GM12891 (cell line): ENCODE data around the gene RNF115.
"Not testable (repeated sequence)": the region's sequence is repeated elsewhere in the genome, so short reads cannot be mapped to it uniquely, and the experiment has no call there.

ENCODE experiments used
- DNase-seq: peaks from one replicate; pipeline ENCODE4 v3.0.0; 2011; ENCODE audit warnings: low spot score; ENCODE audit not compliant: insufficient read length
- FAIRE-seq: peaks from 2 replicates; lab custom pipeline; 2011; peaks lifted over from hg19 to GRCh38; lab: Jason Lieb, UNC
- PAX5 ChIP-seq: IDR thresholded peaks from 2 replicates; pipeline ENCODE4 v1.6.1; 2011; ENCODE audit warnings: low read length, moderate library complexity, mild to moderate bottlenecking; ENCODE audit not compliant: insufficient read depth, severe bottlenecking
- POLR2A ChIP-seq: IDR thresholded peaks from 2 replicates; pipeline ENCODE4 v1.6.1; 2011; ENCODE audit warnings: low read depth, low read length, control low read depth
- POLR2AphosphoS5 ChIP-seq: IDR thresholded peaks from 2 replicates; pipeline ENCODE4 v1.6.1; 2011; ENCODE audit warnings: low read depth, low read length, control low read depth
- POU2F2 ChIP-seq: IDR thresholded peaks from 2 replicates; pipeline ENCODE4 v1.6.1; 2011; ENCODE audit warnings: low read depth, mild to moderate bottlenecking, control low read depth, low read length, moderate library complexity
- SPI1 ChIP-seq: IDR thresholded peaks from 2 replicates; pipeline ENCODE4 v1.6.1; 2011; ENCODE audit warnings: low read depth, low read length, control low read depth
- TAF1 ChIP-seq: IDR thresholded peaks from 2 replicates; pipeline ENCODE4 v1.6.1; 2011; ENCODE audit warnings: low read depth, low read length, control low read depth

The RNF115 gene

GRCh38 chr1:145729666-145730436 is 94.0 kb downstream of the RNF115 start:
- TF ChIP-seq TAF1 (no peak), SPI1 (no peak), PAX5 (no peak), POU2F2 (no peak), POLR2AphosphoS5 (no peak), POLR2A (no peak)
- FAIRE-seq, result no peak

DNA sequence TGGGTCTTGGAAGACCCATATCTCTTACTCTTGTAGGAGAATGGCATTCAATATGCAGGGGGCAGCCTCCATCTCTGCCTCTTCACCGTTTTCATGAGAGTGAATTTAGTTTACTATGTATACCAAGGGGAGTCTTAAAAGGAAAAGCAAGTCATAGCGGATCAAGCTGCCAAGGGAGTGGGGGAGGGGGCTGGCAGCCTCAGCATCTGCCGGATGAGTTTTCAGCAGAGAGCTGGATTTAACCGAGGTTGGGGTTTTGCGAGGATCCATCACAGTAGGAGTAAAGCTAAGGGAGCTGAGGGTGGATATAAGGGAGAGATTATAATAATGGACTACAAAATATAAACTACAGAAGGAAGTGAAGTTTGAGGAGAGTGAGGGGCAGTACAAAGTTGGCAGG is 94.7 kb downstream of the RNF115 start:
- FAIRE-seq (no peak), DNase-seq (no peak)
- TF ChIP-seq POU2F2, result no peak
- TF ChIP-seq PAX5, result no peak
- no peak for TF ChIP-seq SPI1
- no peak for TF ChIP-seq TAF1
- TF ChIP-seq POLR2AphosphoS5, result no peak
- TF ChIP-seq POLR2A, result no peak

More at GRCh38 chr1:145729666-145730436, 94.0 kb downstream of the RNF115 start:
- DNase-seq, result no peak

GRCh38 chr1:145726193-145726592 is 97.7 kb downstream of the RNF115 start:
- not testable (repeated sequence) for DNase-seq, FAIRE-seq

DNA sequence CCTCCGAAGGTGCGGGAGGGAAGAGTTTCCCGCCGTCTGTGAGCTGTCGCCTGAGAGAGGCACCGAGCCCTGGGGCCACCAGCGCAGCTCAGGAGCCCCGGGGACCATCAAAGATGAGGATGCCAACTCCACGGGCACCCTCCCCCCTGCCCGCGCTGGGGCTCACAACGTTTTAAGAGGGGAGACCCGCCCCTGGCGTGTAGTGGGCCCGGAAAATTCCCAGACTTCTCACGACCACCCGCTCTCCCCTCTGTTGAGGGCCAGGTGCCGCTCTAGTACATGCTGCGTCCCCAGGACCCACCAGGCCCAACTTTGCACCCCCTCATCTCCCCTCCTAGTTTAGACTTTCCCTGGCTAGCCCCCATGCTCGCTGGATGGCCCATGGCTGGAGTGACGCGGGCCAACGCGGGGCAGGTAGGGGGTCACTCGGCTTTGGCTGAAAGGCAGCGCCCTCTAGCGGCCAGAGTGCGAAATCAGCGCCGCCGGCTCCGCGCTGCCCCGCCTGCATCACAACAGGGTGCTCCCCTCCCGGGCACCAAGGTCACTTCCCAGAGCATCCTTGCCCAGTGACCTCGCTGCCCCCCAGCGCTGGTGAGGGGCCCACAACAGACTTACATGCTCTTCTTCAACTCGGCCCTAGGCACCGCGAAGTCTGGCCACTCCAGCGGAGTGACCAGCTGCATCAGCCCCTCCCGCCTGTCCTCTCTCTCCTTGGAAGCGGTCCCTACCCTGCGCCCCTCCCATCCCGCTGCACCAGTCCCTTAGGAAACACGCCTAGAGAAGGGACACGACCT is 102.8 kb downstream of the RNF115 start:
- FAIRE-seq, result peak; percentile 74
- peak; percentile 66 for DNase-seq
- TF ChIP-seq SPI1, result no peak
- TF ChIP-seq PAX5, result no peak
- no peak for TF ChIP-seq POLR2AphosphoS5
- TF ChIP-seq POLR2A, result no peak
- TF ChIP-seq TAF1, result no peak
- no peak for TF ChIP-seq POU2F2

DNA sequence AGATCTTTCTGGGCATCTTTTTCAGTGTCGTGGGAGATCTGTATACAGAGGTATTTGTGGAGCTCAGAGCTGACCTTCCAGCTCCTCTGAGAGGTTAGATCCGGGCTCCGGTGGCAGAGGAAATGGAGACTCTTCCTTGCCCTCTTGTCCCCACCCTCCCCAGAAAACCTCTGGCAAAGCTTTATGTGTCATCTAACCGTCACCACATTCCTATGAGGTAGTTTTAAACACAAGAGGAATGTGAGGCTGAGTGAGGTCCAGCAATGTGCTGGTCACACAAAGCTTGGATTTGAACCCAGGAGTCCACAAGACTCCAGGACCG is 103.4 kb downstream of the RNF115 start:
- no peak for FAIRE-seq
- TF ChIP-seq PAX5 (no peak), POLR2AphosphoS5 (no peak), TAF1 (no peak), POLR2A (no peak), SPI1 (no peak), POU2F2 (no peak)
- DNase-seq, result no peak

GRCh38 chr1:145719230-145720079 is 104.4 kb downstream of the RNF115 start, which contains the start of gene CD160:
CD160 (plus strand) TSS chr1:145719499; CDS start chr1:145728328, 8,829 bp downstream.
- no peak for TF ChIP-seq POU2F2
- no peak for TF ChIP-seq SPI1
- TF ChIP-seq POLR2AphosphoS5, result no peak
- no peak for TF ChIP-seq PAX5
- TF ChIP-seq TAF1, result no peak
- TF ChIP-seq POLR2A, result no peak
- DNase-seq (no peak), FAIRE-seq (no peak)

DNA sequence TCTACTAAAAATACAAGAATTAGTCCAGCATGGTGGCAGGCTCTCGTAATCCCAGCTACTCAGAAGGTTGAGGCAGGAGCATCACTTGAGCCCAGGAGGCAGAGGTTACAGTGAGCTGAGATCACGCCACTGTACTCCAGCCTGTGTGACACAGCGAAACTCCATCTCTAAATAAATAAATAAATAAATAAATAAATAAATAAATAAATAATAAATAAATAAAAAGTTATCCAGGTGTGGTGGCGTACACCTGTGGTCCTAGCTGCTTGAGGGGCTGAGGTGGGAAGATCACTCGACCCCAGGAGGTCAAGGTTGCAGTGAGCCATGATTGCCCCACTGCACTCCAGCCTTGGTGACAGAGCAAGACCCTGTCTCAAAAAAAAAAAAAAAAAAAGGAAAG is 105.4 kb downstream of the RNF115 start:
- FAIRE-seq, DNase-seq: not testable (repeated sequence)

DNA sequence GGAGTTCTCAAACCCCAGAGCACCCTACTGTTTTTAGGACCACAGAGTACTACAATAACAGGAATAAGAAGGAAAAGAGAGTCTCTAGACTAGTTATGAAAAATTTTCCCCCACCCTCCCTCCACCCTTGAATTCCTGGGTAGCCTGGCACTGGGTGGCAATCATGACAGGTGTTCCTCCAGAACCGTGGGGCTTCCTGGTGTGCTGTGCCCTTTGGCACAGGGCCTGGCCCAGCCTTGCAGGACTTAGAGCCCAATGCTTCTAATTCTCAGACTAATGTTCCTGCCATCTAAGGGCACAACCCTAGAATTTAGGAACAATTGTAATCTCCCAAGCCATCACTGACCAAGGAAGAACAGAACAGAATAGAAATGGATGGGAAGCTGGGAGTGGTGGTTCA is 106.1 kb downstream of the RNF115 start:
- no peak for DNase-seq
- TF ChIP-seq SPI1 (no peak), POLR2A (no peak)
- no peak for FAIRE-seq

DNA sequence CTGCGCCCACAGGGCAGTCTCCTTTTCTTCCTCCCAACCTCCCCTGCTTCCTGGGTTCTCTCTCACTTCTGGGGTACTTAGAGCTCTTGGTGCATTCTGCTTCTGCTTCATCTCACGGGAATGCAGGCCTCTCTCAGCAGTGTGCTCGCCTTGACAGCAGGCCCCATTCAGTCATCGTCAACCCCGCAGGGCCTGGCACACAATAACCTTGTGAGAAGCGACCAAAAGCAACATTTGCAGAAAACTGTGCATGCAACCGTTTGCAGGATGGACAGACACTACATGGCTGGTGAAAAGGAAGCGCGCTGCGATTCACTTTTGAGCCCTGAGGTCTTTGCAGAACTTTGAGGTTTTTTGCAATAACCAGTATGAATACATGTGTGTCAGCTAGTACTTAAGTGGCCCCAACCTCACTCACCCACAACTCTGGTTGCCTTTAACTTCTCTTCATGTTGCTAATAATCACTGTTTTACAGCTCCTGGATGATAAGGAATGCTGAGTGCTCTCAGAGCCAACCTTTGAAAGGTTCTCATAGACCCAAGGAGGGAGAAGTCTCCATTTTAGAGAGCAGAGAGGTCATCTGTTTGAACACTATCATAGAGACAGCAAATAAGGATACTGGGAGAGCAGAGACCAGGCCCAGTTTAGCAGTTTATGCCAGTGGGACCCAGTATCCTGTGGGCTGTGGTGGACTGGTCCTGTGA is 107.1 kb downstream of the RNF115 start:
- TF ChIP-seq TAF1 (no peak), SPI1 (no peak), POLR2AphosphoS5 (no peak), PAX5 (no peak), POU2F2 (no peak), POLR2A (no peak)
- FAIRE-seq (no peak), DNase-seq (no peak)
